Pancreas (tissue), 10 donors: ENCODE data around the gene IFI35. TPM values are rescaled to one million over a fixed set of nuclear protein-coding genes. Genes with fewer than 3 reads are reported as not detected.
A peak's percentile ranks its signal among the peaks of the same experiment; 100 is the strongest.

Source experiments
- ATAC-seq, 4 donors: fragments of 200-7000 bp; cut with Tn5 transposase; one replicate each; pipeline versions ENCODE4 v1.8.0 to v1.9.1; 2020; ENCODE audit warnings: mild to moderate bottlenecking in 4 of 4, moderate library complexity in 4 of 4
- DNase-seq, 6 donors: peaks; one replicate each; pipeline ENCODE4 v3.0.0-alpha.2; 2020
- FAIRE-seq: peaks from 2 replicates; lab custom pipeline; 2012; peaks lifted over from hg19 to GRCh38; lab: Jason Lieb, UNC
- H3K27ac ChIP-seq, 4 donors: fragments of 200-600 bp; sonication (generic); 1 replicate in 3 of 4; 2 replicates in 1 of 4; pipeline versions ENCODE4 v1.5.0 to v1.8.0; 2020
- H3K27me3 ChIP-seq, 4 donors: fragments of 200-600 bp; one replicate each; pipeline ENCODE4 v1.8.0; 2021
- H3K36me3 ChIP-seq, 3 donors: fragments of 200-600 bp; sonication (generic) in 1 of 3; one replicate each; pipeline versions ENCODE4 v1.5.0 to v1.8.0; 2020 to 2021
- H3K4me1 ChIP-seq, 3 donors: fragments of 200-600 bp; one replicate each; pipeline ENCODE4 v1.8.0; 2021
- H3K4me3 ChIP-seq, 4 donors: fragments of 200-600 bp; sonication (generic) in 2 of 4; one replicate each; pipeline versions ENCODE4 v1.5.0 to v1.8.0; 2020 to 2021
- H3K9me3 ChIP-seq, 4 donors: fragments of 200-600 bp; one replicate each; pipeline ENCODE4 v1.8.0; 2021
- CTCF ChIP-seq, 4 donors: fragments of 200-600 bp; sonication (generic) in 3 of 4; IDR thresholded peaks; one replicate each; pipeline versions ENCODE4 v1.5.0 to v1.8.0; 2021; ENCODE audit warnings: antibody characterized with exemption in 4 of 4
- whole genome bisulfite sequencing, 2 donors: extraction: QIAGEN DNeasy Blood & Tissue Kit; methylation state at CpG; one replicate each; pipeline ENCODE4 v1.1.7; 2013; 5-methylcytosine and 5-hydroxymethylcytosine counted together
- intact Hi-C, 3 donors: fragments of 100-400 bp; cut with DNase I; formaldehyde crosslinking; loops; one replicate each; pipeline versions ENCODE4 v1.11.1 to v1.14.2; 2022
- polyA plus RNA-seq, 2 donors: library from polyadenylated mRNA; stranded (reverse); fragments of 200-250 nt; gene quantifications; one replicate each; pipeline ENCODE4 v1.2.3, GENCODE V29; 2013
- total RNA-seq, 6 donors: library from RNA; stranded (reverse); fragmentation: NEBNext Ultra II Directional in 4 of 6; extraction: Animal tissue kit (Norgen Biotek cat#: 25700) in 4 of 6; gene quantifications; one replicate each; pipeline versions ENCODE4 v1.2.1 to v1.2.4, GENCODE V29; 2021 to 2023
- donor health status: healthy with polysubstance abuse.
- donor health status: DM: no; HTN: no; CAD: no; lungs with moderate emphysema.
- donor health status: DM: no; HTN: no; CAD: no.
- donor health status: control.
- donor health status: control.
- donor health status: Bipolar disorder and iron deficiency.
- donor health status: DM: yes; HTN: yes; CAD: no.
- donor health status: DM: no; HTN: no; CAD: no.
- donor health status: DM: no; HTN: no; CAD: no.
- donor health status: DM: yes; HTN: yes; CAD: no.

IFI35 gene
- 10 to 100 TPM in 2 of 6 donors, 1 to 10 TPM in 4; 6.0 to 19.9 (median 7.7) TPM for total RNA-seq
- polyA plus RNA-seq: 10 to 100 TPM; 20.2 to 23.9 TPM

GRCh38 chr17:43006639-43007551 is at the start of gene IFI35:
TSS of gene IFI35 (plus strand) at chr17:43006784. CDS start at chr17:43006948, 164 bp downstream.
- H3K36me3 ChIP-seq: peaks cover 0 to 15% (median 14%) of the 10 kb centered on the region in 3 donors
- DNase-seq (peak; percentile 79 to 92 (median 84)), ATAC-seq (peak; percentile 88 to 97 (median 94)), FAIRE-seq (no peak)
- peak within 1 kb of the TSS; percentile 83 to 96 (median 92) for H3K27ac ChIP-seq
- H3K4me1 ChIP-seq: peaks cover 0 to 9% (median 0%) of the 10 kb centered on the region in 3 donors
- TF ChIP-seq CTCF (IDR thresholded peaks at IDR 0.05): peak in 2 of 4 donors; percentile 11 to 13
- H3K27me3 ChIP-seq: no peaks in the 10 kb centered on the region
- no peaks in the 10 kb centered on the region for H3K9me3 ChIP-seq
- WGBS, 2 donors: 21% methylated on average over 18 of the region's 18 CpGs
- intact Hi-C loops: loop anchor here in 1 of 3 donors (10.0 kb wide), 1 partner anchor 208 kb away; the partner anchor contains the start of gene TMEM106A
- peak within 1 kb of the TSS; percentile 47 to 71 (median 58) for H3K4me3 ChIP-seq

GRCh38 chr17:42964161-42964932 is 42.2 kb upstream of the IFI35 start, which contains the start of gene AARSD1:
TSS of gene AARSD1 (minus strand) at chr17:42964454. CDS start at chr17:42964440, 14 bp downstream.
- H3K27ac ChIP-seq: peak within 1 kb of the TSS; percentile 46 to 73 (median 60)
- intact Hi-C loops: no loop called here
- H3K36me3 ChIP-seq: peaks cover 0 to 24% (median 18%) of the 10 kb centered on the region in 3 donors
- no peaks in the 10 kb centered on the region for H3K27me3 ChIP-seq
- WGBS, 2 donors: 0 to 1% methylated on average over 43 of the region's 43 CpGs
- FAIRE-seq (no peak), ATAC-seq (peak; percentile 99), DNase-seq (peak; percentile 85 to 96 (median 90))
- TF ChIP-seq CTCF (IDR thresholded peaks at IDR 0.05): no peak
- peak within 1 kb of the TSS; percentile 29 to 86 (median 50) for H3K4me3 ChIP-seq
- no peaks in the 10 kb centered on the region for H3K9me3 ChIP-seq
- peaks cover 0 to 6% (median 5%) of the 10 kb centered on the region in 3 donors for H3K4me1 ChIP-seq

- no peak for TF ChIP-seq CTCF (IDR thresholded peaks at IDR 0.05)
- FAIRE-seq: no peak
- DNase-seq: no peak
- 57 to 70% methylated on average over 1 of the region's 1 CpG for WGBS, 2 donors
- H3K36me3 ChIP-seq: no peaks in the 10 kb centered on the region
- no peak for ATAC-seq
- H3K27me3 ChIP-seq: no peaks in the 10 kb centered on the region
- intact Hi-C loops: no loop called here
- no peak overlapping the region for H3K4me3 ChIP-seq
- peaks cover 0 to 6% (median 5%) of the 10 kb centered on the region in 3 donors for H3K4me1 ChIP-seq
- no peaks in the 10 kb centered on the region for H3K9me3 ChIP-seq
- H3K27ac ChIP-seq: no peak overlapping the region
These were observed 38.7 kb upstream of the IFI35 start for GRCh38 chr17:42967925-42968324.

- H3K4me1 ChIP-seq: no peaks in the 10 kb centered on the region
- no peak for ATAC-seq
- TF ChIP-seq CTCF (IDR thresholded peaks at IDR 0.05): no peak
- no peak overlapping the region for H3K4me3 ChIP-seq
- FAIRE-seq: no peak
- H3K36me3 ChIP-seq: no peaks in the 10 kb centered on the region
- no peak overlapping the region for H3K27ac ChIP-seq
- H3K27me3 ChIP-seq: no peaks in the 10 kb centered on the region
- no peaks in the 10 kb centered on the region for H3K9me3 ChIP-seq
- intact Hi-C loops: no loop called here
- no peak for DNase-seq
- 39 to 40% methylated on average over 5 of the region's 5 CpGs for WGBS, 2 donors
These were observed 37.5 kb upstream of the IFI35 start for GRCh38 chr17:42969001-42969581.
